DMS114 treated with DMSO at 0.1 percent for 48 hours (cell line): ENCODE results near the gene DNAJB6.
A peak's percentile ranks its signal among the peaks of the same experiment; 100 is the strongest.

ENCODE experiments used
- DNase-seq: peaks from one replicate; lab custom pipeline; 2025; ENCODE audit not compliant: unreplicated experiment; lab: John Stamatoyannopoulos, UW

The DNAJB6 gene

DNA sequence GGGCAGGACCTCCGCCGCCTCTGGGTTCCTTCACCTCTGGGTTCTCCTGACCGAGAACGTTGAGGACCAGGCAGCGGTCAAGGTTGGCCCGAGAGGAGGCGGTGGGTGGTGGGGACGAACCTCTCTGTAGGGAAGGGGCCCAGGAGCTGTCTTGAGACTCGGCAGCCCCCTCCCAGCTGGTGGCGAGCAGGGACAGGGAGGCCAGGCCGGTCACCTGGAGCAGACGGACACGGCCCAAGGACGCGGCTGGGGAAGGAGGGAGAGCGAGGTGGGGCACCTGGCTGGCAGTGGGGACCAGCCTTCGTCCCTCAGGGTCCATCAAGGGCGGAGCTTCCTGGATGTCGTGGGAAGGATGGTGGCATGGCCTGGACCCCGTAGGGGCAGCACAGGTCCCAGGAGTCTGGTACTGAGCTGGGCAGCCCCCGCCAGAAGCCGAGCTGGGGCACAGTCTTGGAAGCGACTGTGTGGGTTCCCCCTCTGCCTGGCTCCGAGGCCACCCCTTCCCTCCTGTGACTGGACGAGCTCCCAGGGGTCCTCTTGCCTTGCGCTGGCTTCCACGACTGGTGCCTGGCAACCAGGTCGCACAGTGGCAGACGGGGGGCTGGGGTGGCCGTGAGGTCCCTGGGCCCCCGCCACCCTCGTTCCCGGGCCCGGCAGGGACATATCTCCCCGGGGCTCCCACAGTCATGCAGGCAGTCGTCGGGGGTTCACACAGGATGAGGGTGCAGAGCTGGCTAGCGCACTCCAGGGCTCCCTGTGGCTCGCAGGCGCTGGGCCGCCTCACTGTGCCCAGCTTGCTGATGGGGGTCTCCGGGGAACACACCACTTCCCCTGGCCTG, 89.9 kb downstream of the DNAJB6 start:
- DNase-seq, result no peak

GRCh38 chr7:157427811-157428553, 91.2 kb downstream of the DNAJB6 start:
- DNase-seq, result no peak

- no peak for DNase-seq
These were observed 91.7 kb downstream of the DNAJB6 start for GRCh38 chr7:157428554-157428945.

- DNase-seq, result no peak
These were observed 92.3 kb downstream of the DNAJB6 start for GRCh38 chr7:157429001-157429679.

- DNase-seq, result no peak
These were observed 92.9 kb downstream of the DNAJB6 start for GRCh38 chr7:157429680-157430224.

- DNase-seq, result no peak
These were observed 93.9 kb downstream of the DNAJB6 start for GRCh38 chr7:157430721-157431120.

DNA sequence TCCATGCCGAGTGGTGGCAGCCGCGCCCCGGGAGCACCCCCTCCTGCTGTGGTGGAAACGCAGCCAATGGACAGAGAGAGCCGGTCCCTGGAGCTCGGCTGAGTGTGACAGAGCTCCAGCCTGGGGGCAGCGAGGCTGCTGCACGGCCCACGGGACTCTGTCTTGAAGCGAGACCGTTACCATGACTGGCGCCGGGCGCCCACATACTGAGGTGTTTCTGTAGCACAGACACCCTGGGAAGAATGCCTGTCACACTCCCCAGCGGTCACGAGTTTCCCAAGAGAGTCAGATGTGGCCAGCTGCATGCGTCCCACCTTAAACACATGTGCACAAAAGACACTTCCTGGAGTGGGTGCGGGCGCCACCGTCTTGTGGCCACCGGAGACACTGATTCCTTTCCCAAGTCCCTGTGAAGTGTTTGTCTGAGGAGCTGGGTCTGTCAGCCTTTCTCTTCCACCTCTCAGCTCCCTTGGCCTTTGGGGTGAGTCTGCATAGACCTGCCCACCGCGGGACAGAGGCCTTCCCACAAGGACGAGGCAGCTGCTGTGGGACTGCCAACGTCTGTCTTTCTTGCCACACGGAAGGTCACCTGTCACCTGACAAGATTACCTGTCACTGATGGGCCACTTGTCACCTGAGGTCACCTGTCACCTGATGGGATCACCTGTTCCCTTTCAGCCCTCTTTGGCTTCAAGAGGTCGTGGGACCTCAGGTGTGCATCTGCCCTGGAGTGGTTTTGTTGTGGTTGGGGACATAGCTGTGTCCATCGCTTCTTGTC, 94.6 kb downstream of the DNAJB6 start:
- DNase-seq, result no peak

DNA sequence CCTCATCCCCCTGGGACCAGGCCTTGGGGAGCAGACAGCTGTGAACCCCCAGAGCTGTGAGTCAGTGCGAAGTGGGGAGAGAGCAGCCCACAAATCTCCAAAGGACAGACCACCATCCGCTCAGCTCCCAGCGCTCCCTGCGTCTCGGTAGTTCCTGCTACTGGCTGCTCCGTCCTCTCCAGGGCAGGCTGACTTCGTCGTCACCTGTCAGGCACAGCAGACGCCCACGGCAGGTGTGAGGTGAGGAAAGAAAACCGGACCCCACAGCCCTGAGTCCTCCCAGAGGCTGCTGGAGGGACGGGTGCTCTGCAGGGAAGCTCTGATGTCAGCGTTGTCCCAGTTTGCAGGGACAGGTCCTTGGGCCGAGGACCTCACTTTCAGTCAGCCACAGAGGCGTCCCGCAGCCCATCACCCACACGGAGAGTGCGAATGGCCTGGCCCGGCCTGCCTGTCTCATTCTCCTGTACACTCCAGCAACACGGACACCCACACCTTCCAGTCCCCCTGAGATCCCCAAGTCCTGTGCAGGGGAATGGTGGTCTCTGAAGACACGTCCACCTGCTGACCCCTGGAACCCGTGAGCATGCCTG, 95.2 kb downstream of the DNAJB6 start:
- DNase-seq, result no peak

DNA sequence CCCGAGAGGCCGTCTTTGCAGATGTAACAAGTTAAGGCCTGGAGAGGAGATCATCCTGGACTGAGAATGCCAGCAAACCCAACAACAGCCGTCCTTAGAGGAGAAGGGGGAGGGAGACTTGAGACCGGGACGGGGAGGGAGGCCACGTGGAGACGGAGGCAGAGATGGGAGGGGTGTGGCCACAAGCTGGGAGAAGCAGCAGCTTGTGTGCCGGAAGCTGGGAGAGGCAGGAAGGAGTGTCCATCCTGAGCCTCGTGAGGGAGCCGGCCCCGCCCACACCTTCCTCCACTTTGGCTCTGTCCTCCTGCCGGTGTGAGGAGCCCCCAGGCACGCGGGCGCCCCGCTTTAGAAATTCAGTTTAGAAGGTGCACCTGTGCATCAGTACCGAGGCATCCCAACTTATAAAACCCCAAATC, 95.7 kb downstream of the DNAJB6 start:
- DNase-seq, result peak; percentile 53

DNA sequence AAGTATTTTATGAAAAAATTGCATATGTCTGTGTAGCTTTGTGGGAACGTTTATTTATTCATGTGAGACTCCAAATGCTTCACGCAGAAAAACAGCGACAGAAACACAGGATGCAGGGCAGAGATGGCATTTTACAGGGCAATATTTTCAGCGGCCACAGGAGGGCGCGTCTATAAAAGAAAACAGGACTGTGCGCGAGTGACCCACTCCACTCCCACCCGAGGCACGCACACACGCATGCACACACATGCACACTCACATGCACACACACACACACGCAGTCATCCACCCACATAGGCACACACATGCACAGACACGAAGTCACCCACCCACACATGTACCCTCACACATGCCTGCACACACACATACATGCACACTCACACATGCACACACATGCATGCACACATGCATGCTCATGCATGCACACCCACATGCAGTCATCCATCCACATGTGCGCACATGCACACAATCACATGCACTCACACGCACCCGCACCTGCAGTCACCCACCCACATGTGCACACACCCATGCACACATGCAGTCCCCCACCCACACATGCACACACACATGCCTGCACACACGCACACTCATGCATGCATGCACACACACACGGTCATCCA, 96.3 kb downstream of the DNAJB6 start:
- DNase-seq, result peak; percentile 16

DNA sequence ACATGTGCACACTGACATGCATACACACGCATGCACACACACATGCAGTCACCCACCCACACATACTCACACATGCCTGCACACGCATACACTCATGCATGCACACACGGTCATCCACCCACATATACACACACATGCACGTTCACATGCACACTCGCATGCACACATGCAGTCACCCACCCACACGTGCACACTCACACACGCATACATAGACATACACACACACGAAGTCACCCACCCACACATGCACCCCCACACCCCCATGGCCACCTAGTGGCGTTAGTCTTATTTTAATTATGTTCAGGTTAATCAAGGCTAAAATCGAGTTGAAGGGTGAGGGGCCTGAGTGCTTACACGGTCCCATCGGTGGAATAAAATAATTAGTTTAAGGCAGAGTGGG, 96.8 kb downstream of the DNAJB6 start:
- DNase-seq, result no peak

DNA sequence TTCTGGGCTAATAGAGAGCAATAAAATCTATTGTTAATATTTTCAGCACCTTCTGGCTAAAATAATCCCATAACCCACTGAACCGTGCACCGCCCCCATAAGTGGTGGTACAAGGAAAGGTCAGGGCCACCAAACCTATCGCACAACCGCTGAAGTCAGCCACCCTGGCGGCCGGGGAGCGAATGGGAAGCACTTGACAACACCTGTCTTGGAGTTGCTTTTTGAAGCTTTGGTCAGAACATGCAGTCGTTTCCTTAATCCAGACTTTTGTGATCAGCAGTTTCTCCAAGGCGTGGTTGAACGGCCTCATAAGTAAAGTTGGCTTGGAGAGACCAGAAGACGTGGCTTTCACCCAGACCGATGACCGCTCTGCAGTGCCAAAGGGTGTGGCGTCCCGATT, 97.4 kb downstream of the DNAJB6 start:
- DNase-seq, result no peak

DNA sequence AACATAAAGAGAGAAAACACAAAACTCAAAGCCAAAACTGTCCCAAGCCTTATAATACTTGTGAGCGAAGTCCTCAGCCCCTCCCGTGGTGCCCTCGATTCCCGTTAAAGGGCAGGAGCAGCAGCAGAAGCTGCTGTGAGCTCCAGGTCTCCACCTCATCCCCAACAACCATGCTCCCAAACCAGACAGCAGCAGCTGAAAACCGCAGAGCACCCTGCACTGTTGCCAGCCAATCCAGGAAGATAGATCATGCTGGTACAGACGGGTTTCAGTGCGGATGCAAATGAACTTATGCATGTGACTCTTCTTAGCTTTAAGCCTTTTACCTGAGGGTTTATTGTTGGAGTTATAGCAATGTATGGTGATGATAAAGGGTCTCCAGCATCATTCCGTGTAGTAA, 97.9 kb downstream of the DNAJB6 start:
- DNase-seq, result no peak

GRCh38 chr7:157436076-157436475, 99.3 kb downstream of the DNAJB6 start:
- no peak for DNase-seq

DNA sequence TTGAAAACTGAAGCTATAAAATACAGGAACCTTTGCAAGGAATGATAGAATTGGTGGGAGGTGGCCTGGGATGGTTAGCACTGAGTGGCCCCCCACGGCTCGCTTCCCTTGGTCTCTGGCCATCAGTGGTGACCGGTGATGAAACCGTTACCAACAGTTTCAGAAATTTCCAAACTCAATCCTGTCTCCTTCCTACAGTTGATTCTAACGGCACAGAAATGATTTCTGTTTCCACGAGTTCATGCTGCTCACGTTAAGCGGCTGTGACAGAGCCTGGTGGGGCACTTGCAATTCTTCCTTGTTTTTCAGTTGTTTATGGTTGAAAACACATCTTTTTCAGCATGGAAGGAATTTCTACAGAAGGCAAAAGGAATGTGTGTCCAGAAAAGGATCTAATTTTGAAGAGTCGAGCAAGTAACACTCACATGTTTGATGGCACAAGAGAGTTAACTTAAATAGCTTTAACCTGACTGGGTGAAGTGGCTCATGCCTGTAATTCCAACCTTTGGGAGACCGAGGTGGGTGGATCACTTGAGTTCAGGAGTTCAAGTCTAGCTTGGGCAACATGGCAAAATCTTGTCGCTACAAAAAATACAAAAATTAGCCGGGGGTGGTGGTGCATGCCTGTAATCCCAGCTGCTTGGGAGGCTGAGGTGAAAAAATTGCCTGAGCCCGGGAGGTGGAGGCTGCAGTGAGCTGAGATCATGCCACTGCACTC, 100.1 kb downstream of the DNAJB6 start:
- no peak for DNase-seq

GRCh38 chr7:157437519-157438061, 100.8 kb downstream of the DNAJB6 start:
- no peak for DNase-seq

- DNase-seq, result no peak
These were observed 101.6 kb downstream of the DNAJB6 start for GRCh38 chr7:157438121-157439025.

DNA sequence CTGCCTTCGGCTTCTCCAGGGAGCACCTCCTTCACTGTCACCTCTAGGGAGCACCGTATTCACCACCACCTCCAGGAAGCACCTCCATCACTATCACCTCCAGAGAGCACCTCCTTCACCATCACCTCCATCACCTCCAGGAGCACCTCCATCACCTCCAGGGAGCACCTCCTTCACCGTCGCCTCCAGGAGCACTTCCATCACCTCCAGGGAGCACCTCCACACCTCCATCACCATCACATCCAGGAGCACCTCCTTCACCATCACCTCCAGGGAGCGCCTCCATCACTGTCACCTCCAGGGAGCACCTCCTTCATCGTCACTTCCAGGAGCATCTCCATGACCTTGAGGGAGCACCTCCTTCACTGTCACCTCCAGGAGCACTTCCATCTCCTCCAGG, 102.3 kb downstream of the DNAJB6 start:
- DNase-seq, result no peak
